K562 (cell line): Measurements from ENCODE around the gene ARHGAP26. TPM values are rescaled to one million over a fixed set of nuclear protein-coding genes. Genes with fewer than 3 reads are reported as not detected.

Experiments
- EHMT2 ChIP-seq: fragments of 450-650 bp; IDR thresholded peaks from 2 replicates; pipeline ENCODE4 v1.6.1; 2018; ENCODE audit warnings: antibody characterized with exemption
- ELF2 ChIP-seq: fragments of 250-450 bp; sonication (Bioruptor Pico); IDR thresholded peaks from 2 replicates; pipeline ENCODE4 v1.5.0; 2021; ENCODE audit warnings: mild to moderate bottlenecking
- GABPB2 ChIP-seq: fragments of 250-450 bp; sonication (Bioruptor Pico); conservative IDR thresholded peaks from 2 replicates; pipeline ENCODE4 v1.5.1; 2021; ENCODE audit warnings: mild to moderate bottlenecking
- HMGN3 ChIP-seq: IDR thresholded peaks from 2 replicates; pipeline ENCODE4 v1.6.1; 2011; ENCODE audit warnings: borderline replicate concordance, low read depth, mild to moderate bottlenecking, mixed read lengths, low read length; ENCODE audit not compliant: insufficient read length; ENCODE audit errors: extremely low read depth
- KLF10 ChIP-seq: fragments of 250-450 bp; sonication (Bioruptor Pico); IDR thresholded peaks from 2 replicates; pipeline ENCODE4 v1.6.1; 2021; ENCODE audit warnings: matching md5 sums
- L3MBTL2 ChIP-seq: fragments of 450-650 bp; IDR thresholded peaks from 2 replicates; pipeline ENCODE4 v1.6.1; 2016; ENCODE audit warnings: mild to moderate bottlenecking, moderate library complexity
- POU5F1 ChIP-seq: fragments of 150-350 bp; IDR thresholded peaks from 2 replicates; pipeline ENCODE4 v1.6.1; 2014; ENCODE audit warnings: borderline replicate concordance, low read length, low read depth, mild to moderate bottlenecking; ENCODE audit not compliant: partially characterized antibody
- PRPF4 ChIP-seq: fragments of 200-400 bp; formaldehyde crosslinking; IDR thresholded peaks from one replicate; pipeline ENCODE4 v1.6.1; 2017; ENCODE audit warnings: low read length, low read depth, mild to moderate bottlenecking; ENCODE audit not compliant: insufficient read depth, poor library complexity, severe bottlenecking
- SRSF7 ChIP-seq: fragments of 200-400 bp; formaldehyde crosslinking; optimal IDR thresholded peaks from 2 replicates; pipeline ENCODE3; 2017; ENCODE audit warnings: mild to moderate bottlenecking, low read depth, low read length
- ZBTB17 ChIP-seq: fragments of 450-650 bp; formaldehyde crosslinking; IDR thresholded peaks from 2 replicates; pipeline ENCODE4 v1.4.0; 2020; ENCODE audit warnings: mild to moderate bottlenecking
- ZNF561 ChIP-seq: fragments of 450-650 bp; formaldehyde crosslinking; conservative IDR thresholded peaks from 2 replicates; pipeline ENCODE4 v1.4.0; 2020; ENCODE audit warnings: mild to moderate bottlenecking, moderate library complexity
- ZNF644 ChIP-seq: fragments of 200-800 bp; sonication (Bioruptor generic); IDR thresholded peaks from 2 replicates; pipeline ENCODE4 v1.6.1; 2016; ENCODE audit warnings: low read depth, missing genetic modification characterization, missing compliant biosample characterization
- ZNF778 ChIP-seq: fragments of 450-650 bp; formaldehyde crosslinking; IDR thresholded peaks from 2 replicates; pipeline ENCODE4 v1.4.0; 2020; ENCODE audit warnings: mild to moderate bottlenecking, moderate library complexity
- polyA plus RNA-seq, 8 experiments: library from polyadenylated mRNA; depleted of rRNA in 4 of 8; stranded (reverse) in 5 of 8; unstranded in 3 of 8; fragments of >200 nt; fragmentation: Nextera tagmentation in 2 of 8; fragmentation: Illumina TruSeq in 1 of 8; extraction: Ambion mirVana in 2 of 8; extraction: Trizol in 1 of 8; gene quantifications; 2 replicates each; pipeline versions ENCODE4 v1.2.1 to v1.2.3, GENCODE V29; 2011 to 2014; ENCODE audit warnings: inconsistent platforms in 1 of 8, missing spikeins in 1 of 8
- total RNA-seq, 7 experiments: library from RNA; depleted of rRNA in 6 of 7; stranded (reverse); fragments of >200 nt in 6 of 7; fragmentation: Illumina TruSeq in 2 of 7; extraction: Trizol in 2 of 7; gene quantifications; 2 replicates each; pipeline versions ENCODE4 v1.2.1 to v1.2.3, GENCODE V29; 2011 to 2021; ENCODE audit warnings: low replicate concordance in 1 of 7
- TF ChIP-seq, protein P1 (sequence below): fragments of 450-650 bp; conservative IDR thresholded peaks from 2 replicates; pipeline ENCODE4 v1.6.1; 2016; ENCODE audit warnings: missing genetic modification characterization, low read depth, mild to moderate bottlenecking, control low read depth, missing compliant biosample characterization
- TF ChIP-seq, protein P2 (sequence below), 2 experiments: fragments of 250-450 bp in 1 of 2; fragments of 450-650 bp in 1 of 2; sonication (Bioruptor Pico) in 1 of 2; IDR thresholded peaks; 2 replicates each; pipeline versions ENCODE4 v1.6.1 to v1.8.0; 2016 to 2021; ENCODE audit warnings: mild to moderate bottlenecking in 2 of 2, moderate library complexity in 2 of 2, missing compliant biosample characterization in 1 of 2, missing genetic modification characterization in 1 of 2
- TF ChIP-seq, protein P3 (sequence below): IDR thresholded peaks from 2 replicates; pipeline ENCODE4 v1.6.1; 2011; ENCODE audit not compliant: insufficient read length; ENCODE audit errors: extremely low read depth
- TF ChIP-seq, protein P4 (sequence below): fragments of 250-450 bp; sonication (Bioruptor Pico); IDR thresholded peaks from 2 replicates; pipeline ENCODE4 v1.4.0; 2020; ENCODE audit warnings: mild to moderate bottlenecking, moderate library complexity
- TF ChIP-seq, protein P5 (sequence below), 2 experiments: IDR thresholded peaks in 1 of 2; conservative IDR thresholded peaks in 1 of 2; 2 replicates each; pipeline ENCODE4 v1.6.1; 2016; ENCODE audit warnings: low read depth in 2 of 2, mild to moderate bottlenecking in 1 of 2, missing compliant biosample characterization in 1 of 2, missing genetic modification characterization in 1 of 2, moderate library complexity in 1 of 2

ARHGAP26 gene
- total and polyA plus RNA-seq, 9 of the 15 experiments (the other 6 are each of a cell fraction or from before 2014, with no cell fraction given) = 0.13 to 1.1 (median 0.55) TPM

DNA sequence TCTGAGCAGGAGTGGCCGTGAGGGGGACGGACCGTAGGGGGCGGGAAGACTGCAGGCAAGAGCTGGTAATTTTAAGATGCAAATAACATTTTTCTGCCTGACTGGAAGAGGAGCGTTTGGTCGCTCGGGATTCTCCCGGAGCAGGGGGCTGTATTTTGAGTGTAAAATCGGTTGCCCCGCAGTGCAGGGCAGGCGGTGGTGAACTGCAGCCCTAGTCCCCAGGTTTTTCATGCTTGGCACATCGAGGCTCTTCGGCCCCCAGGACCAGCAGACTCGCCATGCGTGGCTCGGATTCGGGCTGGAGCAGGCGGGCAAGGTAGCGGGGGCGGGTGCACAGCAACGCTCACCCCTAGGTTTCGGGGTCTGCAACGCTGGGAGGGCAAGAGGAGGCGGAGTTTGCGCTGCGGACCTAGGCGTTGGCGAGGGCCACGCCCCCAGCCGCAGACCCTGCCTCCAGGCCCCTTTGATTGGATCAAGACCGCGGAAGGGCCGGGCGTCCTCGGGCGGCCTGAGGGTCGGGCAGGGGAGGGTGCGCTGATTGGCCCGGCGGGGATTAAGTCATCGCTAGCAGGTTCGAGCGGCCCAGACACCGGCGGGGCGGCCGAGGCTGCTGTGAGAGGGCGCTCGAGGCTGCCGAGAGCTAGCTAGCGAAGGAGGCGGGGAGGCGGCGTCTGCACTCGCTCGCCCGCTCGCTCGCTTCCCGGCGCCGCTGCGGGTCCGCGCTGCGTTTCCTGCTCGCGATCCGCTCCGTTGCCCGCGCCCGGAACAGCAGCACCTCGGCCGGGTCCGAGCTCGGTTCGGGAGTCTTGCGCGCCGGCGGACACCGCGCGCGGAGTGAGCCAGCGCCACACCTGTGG is at the start of gene ARHGAP26 (continued):
- TF ChIP-seq L3MBTL2 (peak; percentile 57), ZNF561 (no peak), ELF2 (CRISPR knock-in tag) (no peak), POU5F1 (no peak), GABPB2 (CRISPR knock-in tag) (no peak), KLF10 (CRISPR knock-in tag) (no peak), ZBTB17 (peak; percentile 59; the same call in 1 of the 2 replicates), HMGN3 (no peak), EHMT2 (no peak), ZNF778 (CRISPR knock-in tag) (no peak), ZNF644 (no peak), SRSF7 (no peak), PRPF4 (no peak)
- TF ChIP-seq, protein P1, sequence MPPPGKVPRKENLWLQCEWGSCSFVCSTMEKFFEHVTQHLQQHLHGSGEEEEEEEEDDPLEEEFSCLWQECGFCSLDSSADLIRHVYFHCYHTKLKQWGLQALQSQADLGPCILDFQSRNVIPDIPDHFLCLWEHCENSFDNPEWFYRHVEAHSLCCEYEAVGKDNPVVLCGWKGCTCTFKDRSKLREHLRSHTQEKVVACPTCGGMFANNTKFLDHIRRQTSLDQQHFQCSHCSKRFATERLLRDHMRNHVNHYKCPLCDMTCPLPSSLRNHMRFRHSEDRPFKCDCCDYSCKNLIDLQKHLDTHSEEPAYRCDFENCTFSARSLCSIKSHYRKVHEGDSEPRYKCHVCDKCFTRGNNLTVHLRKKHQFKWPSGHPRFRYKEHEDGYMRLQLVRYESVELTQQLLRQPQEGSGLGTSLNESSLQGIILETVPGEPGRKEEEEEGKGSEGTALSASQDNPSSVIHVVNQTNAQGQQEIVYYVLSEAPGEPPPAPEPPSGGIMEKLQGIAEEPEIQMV (tag) = no peak
- TF ChIP-seq, protein P2, sequence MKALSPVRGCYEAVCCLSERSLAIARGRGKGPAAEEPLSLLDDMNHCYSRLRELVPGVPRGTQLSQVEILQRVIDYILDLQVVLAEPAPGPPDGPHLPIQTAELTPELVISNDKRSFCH (CRISPR knock-in tag; IDR thresholded peaks at IDR 0.05) = no peak
- TF ChIP-seq, protein P2 (tag; IDR thresholded peaks at IDR 0.05) = no peak
- TF ChIP-seq, protein P3, sequence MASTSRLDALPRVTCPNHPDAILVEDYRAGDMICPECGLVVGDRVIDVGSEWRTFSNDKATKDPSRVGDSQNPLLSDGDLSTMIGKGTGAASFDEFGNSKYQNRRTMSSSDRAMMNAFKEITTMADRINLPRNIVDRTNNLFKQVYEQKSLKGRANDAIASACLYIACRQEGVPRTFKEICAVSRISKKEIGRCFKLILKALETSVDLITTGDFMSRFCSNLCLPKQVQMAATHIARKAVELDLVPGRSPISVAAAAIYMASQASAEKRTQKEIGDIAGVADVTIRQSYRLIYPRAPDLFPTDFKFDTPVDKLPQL = no peak
- TF ChIP-seq, protein P4, sequence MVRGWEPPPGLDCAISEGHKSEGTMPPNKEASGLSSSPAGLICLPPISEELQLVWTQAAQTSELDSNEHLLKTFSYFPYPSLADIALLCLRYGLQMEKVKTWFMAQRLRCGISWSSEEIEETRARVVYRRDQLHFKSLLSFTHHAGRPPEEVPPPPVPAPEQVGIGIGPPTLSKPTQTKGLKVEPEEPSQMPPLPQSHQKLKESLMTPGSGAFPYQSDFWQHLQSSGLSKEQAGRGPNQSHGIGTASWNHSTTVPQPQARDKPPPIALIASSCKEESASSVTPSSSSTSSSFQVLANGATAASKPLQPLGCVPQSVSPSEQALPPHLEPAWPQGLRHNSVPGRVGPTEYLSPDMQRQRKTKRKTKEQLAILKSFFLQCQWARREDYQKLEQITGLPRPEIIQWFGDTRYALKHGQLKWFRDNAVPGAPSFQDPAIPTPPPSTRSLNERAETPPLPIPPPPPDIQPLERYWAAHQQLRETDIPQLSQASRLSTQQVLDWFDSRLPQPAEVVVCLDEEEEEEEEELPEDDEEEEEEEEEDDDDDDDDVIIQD (CRISPR knock-in tag) = no peak
- TF ChIP-seq, protein P5, sequence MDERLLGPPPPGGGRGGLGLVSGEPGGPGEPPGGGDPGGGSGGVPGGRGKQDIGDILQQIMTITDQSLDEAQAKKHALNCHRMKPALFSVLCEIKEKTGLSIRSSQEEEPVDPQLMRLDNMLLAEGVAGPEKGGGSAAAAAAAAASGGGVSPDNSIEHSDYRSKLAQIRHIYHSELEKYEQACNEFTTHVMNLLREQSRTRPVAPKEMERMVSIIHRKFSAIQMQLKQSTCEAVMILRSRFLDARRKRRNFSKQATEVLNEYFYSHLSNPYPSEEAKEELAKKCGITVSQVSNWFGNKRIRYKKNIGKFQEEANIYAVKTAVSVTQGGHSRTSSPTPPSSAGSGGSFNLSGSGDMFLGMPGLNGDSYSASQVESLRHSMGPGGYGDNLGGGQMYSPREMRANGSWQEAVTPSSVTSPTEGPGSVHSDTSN (CRISPR knock-in tag; IDR thresholded peaks at IDR 0.05; ENCODE audit: low read depth) = no peak
- TF ChIP-seq, protein P5 (tag; conservative IDR thresholded peaks at IDR 0.05; ENCODE audit: low read depth) = no peak
